Heart right ventricle (tissue), 16 donors: ENCODE results near the gene SKI. TPM values are rescaled to one million over a fixed set of nuclear protein-coding genes. Genes with fewer than 3 reads are reported as not detected.

Experiments
- ATAC-seq, 8 donors: fragments of 200-7000 bp; cut with Tn5 transposase; one replicate each; pipeline ENCODE4 v1.9.1; 2020; ENCODE audit warnings: mild to moderate bottlenecking in 8 of 8, moderate library complexity in 8 of 8, moderate number of reproducible peaks in 1 of 8
- DNase-seq, 2 donors: peaks; one replicate each; pipeline ENCODE4 v3.0.0-alpha.2; 2020
- H3K27ac ChIP-seq, 10 donors: fragments of 200-600 bp; sonication (generic) in 2 of 10; one replicate each; pipeline versions ENCODE4 v1.5.0 to v1.8.0; 2020 to 2022; ENCODE audit warnings: mild to moderate bottlenecking in 3 of 10
- H3K27me3 ChIP-seq, 7 donors: fragments of 200-600 bp; one replicate each; pipeline ENCODE4 v1.8.0; 2021 to 2022; ENCODE audit warnings: mild to moderate bottlenecking in 2 of 7
- H3K36me3 ChIP-seq, 9 donors: fragments of 200-600 bp; sonication (generic) in 1 of 9; one replicate each; pipeline versions ENCODE4 v1.5.0 to v1.8.0; 2020 to 2022; ENCODE audit warnings: mild to moderate bottlenecking in 2 of 9
- H3K4me1 ChIP-seq, 9 donors: fragments of 200-600 bp; sonication (generic) in 1 of 9; one replicate each; pipeline versions ENCODE4 v1.5.0 to v1.8.0; 2020 to 2022; ENCODE audit warnings: mild to moderate bottlenecking in 4 of 9
- H3K4me3 ChIP-seq, 10 donors: fragments of 200-600 bp; sonication (generic) in 2 of 10; one replicate each; pipeline versions ENCODE4 v1.5.0 to v1.8.0; 2020 to 2022; ENCODE audit warnings: mild to moderate bottlenecking in 7 of 10, moderate library complexity in 2 of 10
- H3K9me3 ChIP-seq, 11 donors: fragments of 200-600 bp in 10 of 11; sonication (generic) in 2 of 11; one replicate each; pipeline versions ENCODE4 v1.5.0 to v1.8.0; 2013 to 2022; ENCODE audit warnings: mild to moderate bottlenecking in 2 of 11, control low read depth in 1 of 11, moderate library complexity in 1 of 11
- CTCF ChIP-seq, 9 donors: fragments of 200-600 bp; sonication (generic) in 2 of 9; IDR thresholded peaks; one replicate each; pipeline versions ENCODE4 v1.5.0 to v1.8.0; 2021 to 2022; ENCODE audit warnings: antibody characterized with exemption in 9 of 9, mild to moderate bottlenecking in 5 of 9, moderate library complexity in 1 of 9
- WGBS, 2 donors: extraction: QIAGEN DNeasy Blood & Tissue Kit; methylation state at CpG; one replicate each; pipeline ENCODE4 v1.1.7; 2013; ENCODE audit warnings: inconsistent platforms in 1 of 2; 5-methylcytosine and 5-hydroxymethylcytosine counted together
- intact Hi-C, 10 donors: fragments of 100-400 bp; cut with DNase I; formaldehyde crosslinking; loops; one replicate each; pipeline versions ENCODE4 v1.11.1 to v1.14.2; 2022
- polyA plus RNA-seq, 2 donors: library from polyadenylated mRNA; stranded (reverse); fragments of 200-250 nt; gene quantifications; one replicate each; pipeline ENCODE4 v1.2.3, GENCODE V29; 2013
- total RNA-seq, 10 donors: library from RNA; stranded (reverse); fragmentation: NEBNext Ultra II Directional in 3 of 10; extraction: Animal tissue kit (Norgen Biotek cat#: 25700) in 3 of 10; gene quantifications; one replicate each; pipeline versions ENCODE4 v1.2.1 to v1.2.4, GENCODE V29; 2021 to 2023
- donor health status: Arrhythmogenic right ventricular cardiomyopathy.
- donor health status: ischemic (EF 13 %, LVEDD 7.1; RV severe dilation, severe dysfunction).
- donor health status: healthy with polysubstance abuse.
- donor health status: DM: no; HTN: yes; CAD: no.
- donor health status: DM: no; HTN: no; CAD: no.
- donor health status: ischemic (EF 25% LVEDD 6.9; RV normal size, moderate dysfunction).
- donor health status: ischemic (EF 25% LVEDD 5.7; RV mildly dilated, moderate dysfunction).
- donor health status: healthy.
- donor health status: DM: yes; HTN: yes; CAD: no.
- donor health status: Ischemic cardiomyopathy.
- donor health status: ischemic (EF 35%, LVEDD 5.7; RV mildly dilated, moderate dysfunction).
- donor health status: nonischemic (EF 11% LVEDD 7.7; RV severe dilation, severe dysfunction).
- donor health status: DM: yes; HTN: yes; CAD: no.
- donor health status: PGD.
- donor health status: ischemic (EF 29% LVEDD 5.4; RV normal size, mild dysfunction).
- donor health status: nonischemic (EF 23%, LVEDD 6.1; RV moderate dilation, normal function).

SKI gene
- total and polyA plus RNA-seq, 12 donors: 13.8 to 50.9 (median 35.6) TPM

GRCh38 chr1:2300004-2300771, 72.1 kb downstream of the SKI start:
- TF ChIP-seq CTCF (IDR thresholded peaks at IDR 0.05): no peak
- WGBS, 2 donors: 52 to 70% methylated on average over 32 of the region's 32 CpGs
- H3K27me3 ChIP-seq: no peaks in the 10 kb centered on the region
- H3K4me3 ChIP-seq: peak overlapping the region in 9 of 10 donors; percentile 3 to 49 (median 42)
- H3K36me3 ChIP-seq: peaks cover 0 to 39% (median 15%) of the 10 kb centered on the region in 9 donors
- intact Hi-C loops: loop anchor here in 2 of 10 donors (5.0 to 10.0 kb wide), 2 partner anchors 65 to 68 kb away; no protein-coding TSS in a partner anchor
- ATAC-seq (peak; percentile 4 to 22 (median 10)), DNase-seq (no peak)
- no peaks in the 10 kb centered on the region for H3K9me3 ChIP-seq
- peaks cover 26 to 92% (median 60%) of the 10 kb centered on the region in 9 donors for H3K4me1 ChIP-seq
- H3K27ac ChIP-seq: peak overlapping the region; percentile 45 to 97 (median 88)

DNA sequence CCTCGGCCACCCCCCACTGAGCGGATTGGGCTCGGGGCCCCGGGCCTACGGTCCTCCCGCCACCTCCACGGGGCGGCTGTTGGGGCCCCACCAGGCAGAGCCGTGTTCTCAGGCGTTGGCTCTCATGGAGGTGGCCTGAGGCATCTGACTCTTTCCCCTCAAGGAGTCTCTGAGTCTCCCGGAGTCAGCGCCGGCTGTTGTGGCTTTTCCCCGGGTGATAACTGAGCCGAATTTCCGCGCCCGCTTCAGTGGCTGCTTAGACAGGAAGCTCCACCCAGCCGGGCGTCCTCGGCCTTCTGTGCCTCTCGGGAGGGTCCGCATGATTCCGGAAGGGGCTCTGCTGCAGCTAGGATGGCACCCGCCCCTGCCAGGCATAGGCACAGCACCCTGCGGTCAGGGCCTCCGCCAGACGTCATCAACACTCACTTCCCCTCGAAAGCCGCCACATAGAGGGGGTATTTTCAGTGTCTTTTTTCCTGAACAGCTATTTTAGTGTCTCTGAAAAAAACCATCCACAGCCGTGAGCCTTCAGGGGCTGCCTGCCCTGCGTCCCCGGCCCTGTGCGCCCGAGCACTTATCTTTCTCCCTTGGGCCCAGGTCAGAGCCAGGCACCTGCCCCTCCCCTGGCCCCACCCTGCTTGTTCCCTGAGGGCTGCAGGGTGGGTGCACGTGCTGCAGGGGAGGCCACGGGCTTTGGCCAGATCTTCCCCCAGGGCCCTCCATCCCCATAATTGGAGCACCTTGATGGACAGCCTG, 72.9 kb downstream of the SKI start:
- no peak for TF ChIP-seq CTCF (IDR thresholded peaks at IDR 0.05)
- DNase-seq (peak; percentile 84 to 85), ATAC-seq (peak; percentile 46 to 76 (median 63))
- intact Hi-C loops: loop anchor here in 2 of 10 donors (5.0 to 10.0 kb wide), 2 partner anchors 66 to 69 kb away; no protein-coding TSS in a partner anchor
- Histone ChIP-seq H3K4me1 (peaks cover 24 to 85% (median 58%) of the 10 kb centered on the region in 9 donors), H3K27me3 (no peaks in the 10 kb centered on the region), H3K9me3 (no peaks in the 10 kb centered on the region), H3K4me3 (peak overlapping the region in 9 of 10 donors; percentile 3 to 49 (median 42)), H3K36me3 (peaks cover 0 to 48% (median 23%) of the 10 kb centered on the region in 9 donors), H3K27ac (peak overlapping the region; percentile 28 to 97 (median 88))
- WGBS, 2 donors: 28 to 41% methylated on average over 37 of the region's 37 CpGs

- Histone ChIP-seq H3K36me3 (peaks cover 0 to 55% (median 30%) of the 10 kb centered on the region in 9 donors), H3K4me1 (peaks cover 24 to 78% (median 56%) of the 10 kb centered on the region in 9 donors), H3K27ac (peak overlapping the region; percentile 28 to 97 (median 88)), H3K4me3 (peak overlapping the region in 4 of 10 donors; percentile 42 to 49 (median 45)), H3K9me3 (no peaks in the 10 kb centered on the region), H3K27me3 (no peaks in the 10 kb centered on the region)
- no peak for TF ChIP-seq CTCF (IDR thresholded peaks at IDR 0.05)
- intact Hi-C loops: loop anchor here in 2 of 10 donors (5.0 to 10.0 kb wide), 2 partner anchors 67 to 69 kb away; no protein-coding TSS in a partner anchor
- no peak for ATAC-seq
- 83 to 84% methylated on average over 17 of the region's 17 CpGs for WGBS, 2 donors
- DNase-seq: no peak
Observed at GRCh38 chr1:2301607-2302291, 73.6 kb downstream of the SKI start.
